ENCODE data around the gene NDST4. TPM values are rescaled to one million over a fixed set of nuclear protein-coding genes. Genes with fewer than 3 reads are reported as not detected.

Gene NDST4
- total RNA-seq, 1 experiment from 2014 or later: not detected

DNA sequence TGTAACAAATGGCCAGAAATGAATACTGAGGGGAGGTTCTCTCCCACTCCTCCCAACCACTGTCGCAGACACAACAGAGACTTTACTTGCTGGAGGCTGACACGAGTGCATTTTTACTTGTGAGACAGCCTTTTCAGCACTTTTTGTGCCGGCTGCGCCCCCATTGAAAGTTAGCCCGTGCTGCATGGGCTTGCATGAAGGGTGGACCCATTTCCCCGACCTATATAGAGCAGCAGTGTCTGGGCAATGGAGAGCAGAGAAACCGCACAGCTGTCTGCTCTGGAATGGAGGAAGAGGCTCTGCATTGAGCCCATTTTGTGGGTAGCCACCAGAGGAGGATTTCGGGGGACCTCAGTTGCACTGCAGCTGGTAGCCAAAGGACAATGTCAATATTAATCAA lies 306.1 kb downstream of the NDST4 start:
- Histone ChIP-seq H3K27me3 (ENCODE audit: insufficient read depth, low read length) (no peaks in the 10 kb centered on the region), H3K23me2 (ENCODE audit: insufficient read length, low read depth, low read length, poor library complexity, severe bottlenecking) (no peaks in the 10 kb centered on the region), H2BK120ac (ENCODE audit: low read depth, low read length, poor library complexity, severe bottlenecking) (no peak overlapping the region), H2BK12ac (ENCODE audit: insufficient read length, low read depth, low read length) (no peak overlapping the region), H2BK20ac (ENCODE audit: low read depth, low read length, poor library complexity, severe bottlenecking) (no peak overlapping the region), H2AFZ (ENCODE audit: low read length) (no peak overlapping the region), H3K4me1 (ENCODE audit: insufficient read depth, low read length) (no peaks in the 10 kb centered on the region), H3K4me2 (ENCODE audit: insufficient read depth, insufficient read length, low read length) (no peak overlapping the region), H4K20me1 (ENCODE audit: control insufficient read depth, insufficient read depth, insufficient read length) (no peaks in the 10 kb centered on the region), H4K5ac (ENCODE audit: insufficient read length, low read depth, low read length) (no peak overlapping the region), H3K18ac (ENCODE audit: insufficient read length, low read depth, low read length) (no peak overlapping the region), H2BK15ac (ENCODE audit: low read depth, low read length) (no peak overlapping the region), H3K56ac (ENCODE audit: insufficient read length, low read depth, low read length) (no peak overlapping the region), H2BK5ac (ENCODE audit: insufficient read length, low read length) (no peak overlapping the region), H3K4ac (ENCODE audit: low read depth, low read length) (no peak overlapping the region), H3K9ac (ENCODE audit: extremely low read depth, insufficient read length, low read length) (no peak overlapping the region), H3K23ac (ENCODE audit: insufficient read length, low read depth, low read length) (no peak overlapping the region), H2AK5ac (ENCODE audit: insufficient read length, low read length) (no peak overlapping the region), H4K8ac (replicated peaks; ENCODE audit: insufficient read length, low read depth, low read length) (no peak overlapping the region), H3K79me2 (ENCODE audit: insufficient read depth, low read length) (no peaks in the 10 kb centered on the region), H3K14ac (ENCODE audit: insufficient read depth, low read length) (no peak overlapping the region), H3K9me3 (ENCODE audit: control insufficient read depth, low read depth, low read length) (no peaks in the 10 kb centered on the region), H3K79me1 (ENCODE audit: insufficient read depth, low read depth, low read length, poor library complexity, severe bottlenecking) (no peaks in the 10 kb centered on the region), H3T11ph (ENCODE audit: low read length) (no peak overlapping the region), H3K27ac (ENCODE audit: insufficient read length, low read depth, low read length) (no peak overlapping the region), H4K91ac (ENCODE audit: insufficient read length, low read depth, low read length) (no peak overlapping the region)
- H3K4me1 Mint-ChIP-seq: peaks cover 3% of the 10 kb centered on the region in 2 experiments; a peak in 2 of 4 replicates
- H3K27me3 Mint-ChIP-seq (ENCODE audit: low read depth): no peaks in the 10 kb centered on the region
- H3K9me3 Mint-ChIP-seq: no peaks in the 10 kb centered on the region
- WGBS (ENCODE audit: extremely low coverage, insufficient read length, low lambda C conversion rate): no CpG with 5 or more reads among the region's 8 CpGs
- TF ChIP-seq, protein P1, sequence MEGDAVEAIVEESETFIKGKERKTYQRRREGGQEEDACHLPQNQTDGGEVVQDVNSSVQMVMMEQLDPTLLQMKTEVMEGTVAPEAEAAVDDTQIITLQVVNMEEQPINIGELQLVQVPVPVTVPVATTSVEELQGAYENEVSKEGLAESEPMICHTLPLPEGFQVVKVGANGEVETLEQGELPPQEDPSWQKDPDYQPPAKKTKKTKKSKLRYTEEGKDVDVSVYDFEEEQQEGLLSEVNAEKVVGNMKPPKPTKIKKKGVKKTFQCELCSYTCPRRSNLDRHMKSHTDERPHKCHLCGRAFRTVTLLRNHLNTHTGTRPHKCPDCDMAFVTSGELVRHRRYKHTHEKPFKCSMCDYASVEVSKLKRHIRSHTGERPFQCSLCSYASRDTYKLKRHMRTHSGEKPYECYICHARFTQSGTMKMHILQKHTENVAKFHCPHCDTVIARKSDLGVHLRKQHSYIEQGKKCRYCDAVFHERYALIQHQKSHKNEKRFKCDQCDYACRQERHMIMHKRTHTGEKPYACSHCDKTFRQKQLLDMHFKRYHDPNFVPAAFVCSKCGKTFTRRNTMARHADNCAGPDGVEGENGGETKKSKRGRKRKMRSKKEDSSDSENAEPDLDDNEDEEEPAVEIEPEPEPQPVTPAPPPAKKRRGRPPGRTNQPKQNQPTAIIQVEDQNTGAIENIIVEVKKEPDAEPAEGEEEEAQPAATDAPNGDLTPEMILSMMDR (conservative IDR thresholded peaks at IDR 0.05): no peak
- H3K36me3 Mint-ChIP-seq (ENCODE audit: insufficient read depth in 1 of 3, low read depth in 3 of 3): no peaks in the 10 kb centered on the region
- no peak for DNase-seq
- no peak overlapping the region for H3K4me3 Mint-ChIP-seq
- H3K27ac Mint-ChIP-seq: no peak overlapping the region

All from H9 (cell line).